CD4-positive, alpha-beta T cell (primary cell): Measurements from ENCODE around the gene TPBGL. TPM values are rescaled to one million over a fixed set of nuclear protein-coding genes. Genes with fewer than 3 reads are reported as not detected.

Experiments
- ATAC-seq: fragments of 200-7000 bp; cut with Tn5 transposase; one replicate; pipeline ENCODE4 v1.10.0; 2022; ENCODE audit warnings: mild to moderate bottlenecking; ENCODE audit not compliant: poor library complexity
- CTCF ChIA-PET: fragments of 350-600 bp; sonication (Branson Sonifier 250); formaldehyde crosslinking; loops from one replicate; lab custom pipeline; 2021; ENCODE audit warnings: antibody characterized with exemption, inconsistent platforms; lab: Charles Lee
- POLR2A ChIA-PET: fragments of 350-600 bp; sonication (Branson Sonifier 250); formaldehyde crosslinking; loops from one replicate; lab custom pipeline; 2021; ENCODE audit warnings: antibody characterized with exemption, inconsistent platforms; lab: Charles Lee
- DNase-seq, 14 experiments: peaks; one replicate each; pipeline ENCODE4 v3.0.0-alpha.2; 2013 to 2020; ENCODE audit warnings: mixed read lengths in 2 of 14
- H3K27ac ChIP-seq, 2 donors: one replicate each; pipeline versions ENCODE4 v1.5.1 to v1.7.0; 2013; ENCODE audit warnings: low read length in 2 of 2, low read depth in 1 of 2, mild to moderate bottlenecking in 1 of 2
- H3K27me3 ChIP-seq, 2 experiments: 1 replicate in 1 of 2; 2 replicates in 1 of 2; pipeline versions ENCODE4 v1.6.1 to v1.7.0; 2013; ENCODE audit warnings: low read length in 2 of 2, control low read depth in 1 of 2, mild to moderate bottlenecking in 1 of 2, moderate library complexity in 1 of 2; ENCODE audit not compliant: insufficient read depth in 2 of 2, control insufficient read depth in 1 of 2
- H3K36me3 ChIP-seq: one replicate; pipeline ENCODE4 v1.6.1; 2013; ENCODE audit warnings: low read length, control low read depth; ENCODE audit not compliant: insufficient read depth
- H3K4me1 ChIP-seq: one replicate; pipeline ENCODE4 v1.6.1; 2013; ENCODE audit warnings: low read length, control low read depth; ENCODE audit not compliant: insufficient read depth
- H3K4me3 ChIP-seq: one replicate; pipeline ENCODE4 v1.5.1; 2013; ENCODE audit warnings: mild to moderate bottlenecking, low read length, moderate library complexity
- H3K9me3 ChIP-seq, 2 experiments: 1 replicate in 1 of 2; 2 replicates in 1 of 2; pipeline versions ENCODE4 v1.6.1 to v1.7.0; 2013; ENCODE audit warnings: low read length in 2 of 2, mild to moderate bottlenecking in 2 of 2, control low read depth in 1 of 2, moderate library complexity in 1 of 2; ENCODE audit not compliant: control insufficient read depth in 1 of 2, insufficient read depth in 1 of 2
- H3K27ac Mint-ChIP-seq: one replicate; pipeline ENCODE4 v1.8.0; 2020; ENCODE audit warnings: mixed read lengths
- H3K27me3 Mint-ChIP-seq: one replicate; pipeline ENCODE4 v1.8.0; 2021; ENCODE audit warnings: mixed read lengths
- H3K36me3 Mint-ChIP-seq: one replicate; pipeline ENCODE4 v1.8.0; 2021; ENCODE audit warnings: low read depth, mixed read lengths
- H3K4me1 Mint-ChIP-seq: one replicate; pipeline ENCODE4 v1.8.0; 2021; ENCODE audit warnings: low read depth, mixed read lengths
- H3K4me3 Mint-ChIP-seq: one replicate; pipeline ENCODE4 v1.8.0; 2020; ENCODE audit warnings: mild to moderate bottlenecking, mixed read lengths
- H3K9me3 Mint-ChIP-seq: one replicate; pipeline ENCODE4 v1.8.0; 2020; ENCODE audit warnings: mixed read lengths
- CTCF ChIP-seq: fragments of 200-600 bp; IDR thresholded peaks from one replicate; pipeline ENCODE4 v1.8.0; 2022; ENCODE audit warnings: antibody characterized with exemption, mild to moderate bottlenecking
- intact Hi-C, 2 experiments: fragments of 100-400 bp; cut with DNase I in 1 of 2; cut with micrococcal nuclease in 1 of 2; formaldehyde crosslinking; loops; one replicate each; pipeline versions ENCODE4 v1.15.1 to v1.9.0; 2023 to 2025; cut with DNase I, micrococcal nuclease
- total RNA-seq, 174 experiments: library from RNA in 2 of 174; stranded (reverse) in 2 of 174; gene quantifications; one replicate each; pipeline ENCODE4 v1.2.3 and lab custom pipeline; 2021 to 2026

TPBGL gene
- total RNA-seq, 2 experiments from 2014 or later = 0.78 to 0.80 TPM

DNA sequence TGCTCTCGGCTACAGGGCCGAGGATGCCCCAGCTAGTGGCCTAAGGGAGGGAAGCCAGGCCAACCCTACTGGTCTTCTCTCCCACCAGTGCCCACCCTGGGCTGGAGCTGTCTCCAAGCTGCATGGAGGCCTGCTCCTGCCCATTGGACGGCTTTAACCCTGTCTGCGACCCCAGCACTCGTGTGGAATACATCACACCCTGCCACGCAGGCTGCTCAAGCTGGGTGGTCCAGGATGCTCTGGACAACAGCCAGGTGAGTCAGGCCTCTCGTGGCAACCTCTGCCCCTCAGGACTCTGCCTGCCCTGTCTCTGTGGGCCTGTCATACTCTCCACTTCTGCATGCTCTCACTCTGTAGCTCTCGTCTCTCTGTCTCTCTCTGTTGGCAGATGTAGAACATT, 44.1 kb upstream of the TPBGL start:
- Histone ChIP-seq H3K4me1 (no peaks in the 10 kb centered on the region), H3K9me3 (no peaks in the 10 kb centered on the region), H3K27ac (no peak overlapping the region), H3K4me3 (no peak overlapping the region), H3K27me3 (peaks cover 0 to 2% of the 10 kb centered on the region in 2 experiments), H3K36me3 (no peaks in the 10 kb centered on the region)
- no peak for TF ChIP-seq CTCF
- no peaks in the 10 kb centered on the region for H3K9me3 Mint-ChIP-seq
- no peaks in the 10 kb centered on the region for H3K27me3 Mint-ChIP-seq
- ChIA-PET POLR2A (no interaction called here), CTCF (interaction anchor here (1.3 kb wide), 1 partner anchor 9 kb away, joined by 4 read pairs; no protein-coding TSS in a partner anchor)
- intact Hi-C loops = no loop called here
- H3K4me3 Mint-ChIP-seq = no peak overlapping the region
- H3K36me3 Mint-ChIP-seq = no peaks in the 10 kb centered on the region
- DNase-seq = no peak
- ATAC-seq = no peak
- H3K27ac Mint-ChIP-seq = no peak overlapping the region
- H3K4me1 Mint-ChIP-seq = no peaks in the 10 kb centered on the region

DNA sequence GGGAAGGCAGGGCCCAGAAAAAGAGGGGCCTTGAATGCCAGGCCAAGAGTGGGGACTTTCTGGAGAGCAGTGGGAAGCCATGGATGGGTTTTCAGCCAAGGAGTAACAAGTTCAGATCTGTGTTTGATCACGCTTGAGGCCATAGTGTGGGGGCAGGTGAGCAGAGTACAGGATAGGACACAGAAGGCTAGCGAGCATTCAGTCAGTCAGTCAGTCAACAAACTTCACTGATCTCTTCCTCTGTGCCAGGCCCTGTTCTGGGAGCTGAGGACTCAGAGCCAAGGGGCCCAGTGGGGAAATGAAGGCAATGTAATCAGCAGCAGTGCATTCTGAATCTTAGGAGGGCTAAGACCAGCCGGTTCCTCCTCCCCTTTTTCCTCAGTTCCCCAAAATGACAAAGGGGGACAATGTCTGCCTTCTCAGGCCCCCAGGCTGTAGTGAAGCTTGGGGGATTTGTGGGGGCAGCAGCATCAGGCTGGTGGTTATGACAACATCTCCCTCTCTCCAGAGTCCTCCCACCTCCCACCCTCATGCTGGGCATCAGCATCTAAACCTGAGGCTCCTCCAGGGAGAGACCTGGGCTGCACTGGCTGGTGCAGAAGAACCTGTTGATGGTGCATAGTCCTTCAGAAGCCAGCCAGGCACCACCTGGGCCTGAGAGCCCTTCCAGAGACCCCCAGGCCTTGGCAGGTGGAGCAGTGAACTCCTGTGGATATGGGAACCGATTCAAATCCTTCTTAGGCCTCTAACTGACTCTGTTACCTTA, 42.9 kb upstream of the TPBGL start:
- CTCF ChIA-PET = no interaction called here
- no peaks in the 10 kb centered on the region for H3K36me3 ChIP-seq
- no peak for ATAC-seq
- H3K4me1 Mint-ChIP-seq = no peaks in the 10 kb centered on the region
- POLR2A ChIA-PET = no interaction called here
- H3K9me3 Mint-ChIP-seq = no peaks in the 10 kb centered on the region
- intact Hi-C loops = no loop called here
- no peak overlapping the region for H3K4me3 ChIP-seq
- no peaks in the 10 kb centered on the region for H3K27me3 Mint-ChIP-seq
- H3K27ac ChIP-seq = no peak overlapping the region
- DNase-seq = no peak
- no peak overlapping the region for H3K27ac Mint-ChIP-seq
- no peaks in the 10 kb centered on the region for H3K9me3 ChIP-seq
- H3K27me3 ChIP-seq = peaks cover 0 to 2% of the 10 kb centered on the region in 2 experiments
- no peak for TF ChIP-seq CTCF
- H3K4me3 Mint-ChIP-seq = no peak overlapping the region
- H3K4me1 ChIP-seq = no peaks in the 10 kb centered on the region
- H3K36me3 Mint-ChIP-seq = no peaks in the 10 kb centered on the region

- no peak for DNase-seq
- Mint-ChIP-seq H3K27ac (no peak overlapping the region), H3K9me3 (no peaks in the 10 kb centered on the region), H3K4me3 (no peak overlapping the region), H3K4me1 (no peaks in the 10 kb centered on the region), H3K27me3 (no peaks in the 10 kb centered on the region), H3K36me3 (no peaks in the 10 kb centered on the region)
- ATAC-seq = no peak
- ChIA-PET CTCF (no interaction called here), POLR2A (no interaction called here)
- Histone ChIP-seq H3K9me3 (no peaks in the 10 kb centered on the region), H3K27ac (no peak overlapping the region), H3K27me3 (peaks cover 0 to 2% of the 10 kb centered on the region in 2 experiments), H3K4me1 (no peaks in the 10 kb centered on the region), H3K4me3 (no peak overlapping the region), H3K36me3 (no peaks in the 10 kb centered on the region)
- no peak for TF ChIP-seq CTCF
- intact Hi-C loops = no loop called here
These were observed 42.1 kb upstream of the TPBGL start for GRCh38 chr11:75198278-75198973.
